ENCODE data around the gene GOSR2.

- TF ChIP-seq, protein P1, sequence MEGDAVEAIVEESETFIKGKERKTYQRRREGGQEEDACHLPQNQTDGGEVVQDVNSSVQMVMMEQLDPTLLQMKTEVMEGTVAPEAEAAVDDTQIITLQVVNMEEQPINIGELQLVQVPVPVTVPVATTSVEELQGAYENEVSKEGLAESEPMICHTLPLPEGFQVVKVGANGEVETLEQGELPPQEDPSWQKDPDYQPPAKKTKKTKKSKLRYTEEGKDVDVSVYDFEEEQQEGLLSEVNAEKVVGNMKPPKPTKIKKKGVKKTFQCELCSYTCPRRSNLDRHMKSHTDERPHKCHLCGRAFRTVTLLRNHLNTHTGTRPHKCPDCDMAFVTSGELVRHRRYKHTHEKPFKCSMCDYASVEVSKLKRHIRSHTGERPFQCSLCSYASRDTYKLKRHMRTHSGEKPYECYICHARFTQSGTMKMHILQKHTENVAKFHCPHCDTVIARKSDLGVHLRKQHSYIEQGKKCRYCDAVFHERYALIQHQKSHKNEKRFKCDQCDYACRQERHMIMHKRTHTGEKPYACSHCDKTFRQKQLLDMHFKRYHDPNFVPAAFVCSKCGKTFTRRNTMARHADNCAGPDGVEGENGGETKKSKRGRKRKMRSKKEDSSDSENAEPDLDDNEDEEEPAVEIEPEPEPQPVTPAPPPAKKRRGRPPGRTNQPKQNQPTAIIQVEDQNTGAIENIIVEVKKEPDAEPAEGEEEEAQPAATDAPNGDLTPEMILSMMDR (IDR thresholded peaks at IDR 0.05), result peak in 1 of 6 experiments; percentile 10
- peak in 3 of 4 donors; percentile 8 to 77 (median 77) for TF ChIP-seq POLR2A (IDR thresholded peaks at IDR 0.05)
These were observed at the start of gene GOSR2 for GRCh38 chr17:46922804-46923635.

Data from esophagus squamous epithelium (tissue), 4 donors.